GM21447 (cell line): Measurements from ENCODE around the gene SLC32A1.

Source experiments
- ATAC-seq: cut with Tn5 transposase; IDR thresholded peaks from one replicate; pipeline ENCODE4 v1.9.1; 2021; ENCODE audit not compliant: unreplicated experiment

Gene SLC32A1

DNA sequence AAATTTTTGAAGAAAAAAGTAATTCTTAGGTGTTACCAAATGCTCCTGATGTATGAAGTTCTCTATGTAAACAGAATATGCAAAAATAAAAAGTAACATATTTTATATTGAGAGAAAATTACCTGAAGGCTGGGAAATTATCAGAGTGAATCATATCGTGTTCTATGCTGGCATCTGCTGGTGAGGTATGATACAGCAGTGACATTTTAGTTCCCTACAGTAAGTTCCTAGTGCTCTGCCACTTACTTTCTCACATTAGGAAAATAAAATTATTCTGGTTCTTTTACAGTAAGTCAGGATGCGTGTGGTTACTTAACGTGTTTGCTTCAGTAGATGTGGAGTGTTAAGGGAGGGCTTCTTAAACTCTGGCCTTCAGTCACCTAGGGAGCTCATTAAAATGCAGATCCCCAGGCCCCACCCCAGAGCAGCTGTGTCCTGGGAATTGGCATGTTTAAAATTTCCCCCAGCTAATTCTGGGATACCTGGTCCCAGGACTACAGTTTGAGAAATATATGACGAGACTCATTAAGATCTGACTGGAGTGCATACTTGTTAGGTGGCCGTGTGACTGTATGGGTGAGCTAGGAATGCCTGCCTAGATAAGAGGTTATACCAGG lies 27.2 kb downstream of the SLC32A1 start:
- ATAC-seq = no peak

DNA sequence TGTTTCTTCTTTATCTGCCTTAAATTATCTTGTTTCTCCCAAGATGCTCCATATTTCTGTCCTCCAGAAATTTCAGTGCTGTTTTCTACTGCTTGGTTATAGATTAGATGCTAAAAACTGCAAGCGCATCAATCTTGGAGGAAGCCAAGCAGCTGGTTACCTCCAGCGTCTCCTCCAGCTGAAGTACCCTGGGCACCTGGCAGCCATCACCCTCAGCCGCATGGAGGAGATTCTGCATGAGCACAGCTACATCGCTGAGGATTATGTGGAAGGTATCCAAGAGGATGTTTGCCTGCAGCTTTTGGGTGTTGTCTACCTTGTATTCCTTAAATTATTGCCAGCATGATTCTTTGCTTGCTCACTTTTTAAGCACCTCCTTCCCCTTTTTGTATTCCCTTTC lies 27.7 kb downstream of the SLC32A1 start:
- ATAC-seq = no peak

DNA sequence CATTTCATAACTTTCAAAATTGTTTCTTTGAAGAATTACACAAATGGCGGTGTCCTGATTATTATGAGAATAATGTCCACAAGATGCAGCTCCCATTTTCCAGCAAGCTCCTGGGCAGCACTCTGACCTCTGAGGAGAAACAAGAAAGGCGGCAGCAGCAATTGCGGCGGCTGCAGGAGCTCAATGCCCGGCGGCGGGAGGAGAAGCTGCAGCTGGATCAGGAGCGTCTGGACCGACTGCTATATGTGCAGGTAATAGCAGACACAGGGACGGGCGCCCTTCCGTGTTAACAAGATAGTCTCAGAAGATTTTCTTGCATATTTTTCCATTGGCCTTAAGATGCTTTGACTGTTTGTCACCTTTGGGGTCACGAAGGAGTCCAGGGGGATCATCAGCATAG lies 30.6 kb downstream of the SLC32A1 start:
- ATAC-seq = no peak

DNA sequence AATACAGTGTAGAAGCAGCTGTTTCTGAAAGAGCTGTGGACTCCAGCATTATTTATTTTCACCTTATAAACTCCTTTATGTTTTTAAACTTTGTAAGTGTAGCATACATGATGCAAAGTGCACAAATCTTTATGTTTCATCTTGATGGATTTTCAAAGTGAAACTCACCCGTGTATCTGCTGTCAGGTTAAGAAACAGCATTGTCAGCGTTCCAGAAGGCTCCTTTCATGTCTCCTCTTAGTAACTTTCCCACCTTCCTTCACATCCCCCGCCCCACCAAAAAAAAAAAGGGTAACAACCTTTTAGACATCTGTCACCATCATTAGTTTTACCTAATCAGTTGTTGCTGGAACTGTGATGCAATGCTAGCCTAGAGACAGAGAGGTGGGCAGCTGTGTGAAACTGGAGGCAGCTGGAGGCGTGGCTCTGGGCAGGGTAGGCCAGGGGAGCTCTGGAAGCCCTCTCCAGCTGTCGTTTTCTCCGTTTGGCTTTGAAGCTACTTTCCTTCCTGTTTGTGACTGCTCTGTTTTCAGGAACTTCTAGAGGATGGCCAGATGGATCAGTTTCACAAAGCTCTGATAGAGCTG lies 31.1 kb downstream of the SLC32A1 start:
- no peak for ATAC-seq

DNA sequence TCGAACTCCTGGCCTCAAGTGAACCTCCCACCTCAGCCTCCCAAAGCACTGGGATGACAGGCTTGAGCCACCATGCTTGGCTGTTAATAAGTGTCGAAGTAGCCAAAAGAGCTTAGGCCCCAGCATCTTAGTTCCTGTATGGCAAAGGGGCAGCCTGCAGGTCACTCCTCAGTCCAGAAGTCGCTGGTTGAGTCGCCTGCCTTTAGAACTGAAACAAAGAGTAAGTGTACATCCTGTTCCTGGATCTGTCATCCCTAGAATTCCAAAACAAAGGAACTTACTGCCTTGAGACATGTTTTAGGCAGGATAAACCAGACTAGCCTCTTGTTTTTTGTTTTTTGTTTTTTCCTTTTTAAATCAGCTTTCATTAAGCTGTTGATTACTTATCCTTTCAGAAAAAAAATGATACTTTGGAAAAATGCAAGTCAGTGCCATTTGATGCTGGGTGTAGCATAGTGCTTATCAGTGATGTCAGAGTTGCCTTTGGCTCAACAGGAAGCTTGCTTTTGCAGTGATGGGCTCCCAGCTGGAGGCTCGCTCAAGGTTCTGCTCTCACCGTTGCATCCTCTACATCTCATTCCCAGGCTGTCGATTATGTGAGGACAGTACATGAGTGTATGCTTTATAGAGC lies 33.0 kb downstream of the SLC32A1 start:
- no peak for ATAC-seq

DNA sequence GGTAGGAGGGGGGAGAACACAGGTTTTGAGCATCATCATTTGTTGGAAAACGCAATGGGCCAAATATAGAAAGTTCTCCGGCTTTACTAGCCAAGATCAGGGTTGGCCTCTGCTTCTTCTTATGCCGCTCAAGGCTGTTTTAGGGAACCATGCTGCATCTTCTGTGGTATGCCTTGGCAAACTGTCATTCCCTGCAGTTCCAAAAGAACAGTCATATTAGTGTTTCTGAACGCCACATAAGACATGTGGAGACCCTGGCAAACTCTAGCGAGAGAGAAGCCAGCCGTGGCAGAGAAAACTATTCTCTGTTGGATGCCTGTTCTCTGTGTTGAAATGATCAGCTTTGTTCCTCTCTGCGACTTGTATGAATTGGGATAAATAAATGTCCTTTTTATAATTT lies 34.8 kb downstream of the SLC32A1 start:
- ATAC-seq = no peak

DNA sequence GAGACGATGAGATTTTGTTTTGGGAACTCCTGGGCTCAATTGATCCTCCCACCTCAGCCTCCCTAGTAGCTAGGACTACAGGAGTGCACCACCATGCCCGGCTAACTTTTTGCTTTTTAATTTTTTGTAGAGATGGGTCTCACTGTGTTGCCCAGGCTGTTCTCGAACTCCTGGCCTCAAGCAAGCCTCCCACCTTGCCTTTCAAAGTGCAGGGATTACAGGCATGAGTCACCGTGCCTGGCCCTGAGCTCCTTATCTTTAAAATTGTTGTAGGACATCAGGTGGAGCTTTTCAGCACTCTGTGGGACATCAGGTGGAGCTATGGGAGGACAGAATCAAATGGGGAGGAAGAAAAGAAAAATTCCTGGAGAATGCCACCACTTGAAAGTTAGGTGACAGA lies 36.7 kb downstream of the SLC32A1 start:
- no peak for ATAC-seq

DNA sequence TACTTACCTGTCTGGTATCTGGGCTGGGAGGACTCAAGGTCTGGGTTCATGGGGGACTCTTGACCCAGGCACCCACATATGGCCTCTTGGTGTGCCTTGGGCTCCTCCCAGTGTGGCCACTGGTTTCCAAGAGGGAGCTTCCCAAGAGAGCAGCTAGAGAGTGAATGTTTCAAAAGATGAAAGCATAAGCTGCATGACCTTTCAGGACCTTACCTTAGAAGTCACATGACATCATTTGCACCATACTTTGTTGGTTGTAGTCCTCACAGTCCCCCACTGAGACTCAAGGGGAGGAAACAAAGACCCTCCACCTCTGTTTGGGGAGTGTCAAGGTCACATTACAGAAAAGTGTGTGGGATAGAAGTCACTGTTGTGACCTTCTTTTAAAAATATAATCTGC lies 37.9 kb downstream of the SLC32A1 start:
- no peak for ATAC-seq

DNA sequence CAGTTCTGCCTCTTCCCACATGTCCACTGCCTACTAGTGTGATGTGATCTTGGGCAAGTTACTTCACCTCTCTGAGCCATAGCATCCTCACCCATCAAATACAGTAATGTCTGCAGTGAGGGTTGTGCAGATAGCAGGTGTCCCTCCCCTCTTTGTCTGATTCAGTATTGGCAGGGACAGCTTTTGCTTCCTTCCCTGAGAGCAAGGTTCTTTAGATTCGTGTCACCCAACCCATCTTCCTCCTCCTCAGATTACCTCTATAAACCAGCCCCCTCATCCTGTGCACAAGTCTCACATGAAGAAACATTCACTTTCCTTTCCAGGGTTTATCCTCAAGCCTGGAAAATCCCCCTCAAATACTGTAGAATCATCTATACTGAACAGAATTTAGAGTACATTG lies 39.3 kb downstream of the SLC32A1 start:
- no peak for ATAC-seq

DNA sequence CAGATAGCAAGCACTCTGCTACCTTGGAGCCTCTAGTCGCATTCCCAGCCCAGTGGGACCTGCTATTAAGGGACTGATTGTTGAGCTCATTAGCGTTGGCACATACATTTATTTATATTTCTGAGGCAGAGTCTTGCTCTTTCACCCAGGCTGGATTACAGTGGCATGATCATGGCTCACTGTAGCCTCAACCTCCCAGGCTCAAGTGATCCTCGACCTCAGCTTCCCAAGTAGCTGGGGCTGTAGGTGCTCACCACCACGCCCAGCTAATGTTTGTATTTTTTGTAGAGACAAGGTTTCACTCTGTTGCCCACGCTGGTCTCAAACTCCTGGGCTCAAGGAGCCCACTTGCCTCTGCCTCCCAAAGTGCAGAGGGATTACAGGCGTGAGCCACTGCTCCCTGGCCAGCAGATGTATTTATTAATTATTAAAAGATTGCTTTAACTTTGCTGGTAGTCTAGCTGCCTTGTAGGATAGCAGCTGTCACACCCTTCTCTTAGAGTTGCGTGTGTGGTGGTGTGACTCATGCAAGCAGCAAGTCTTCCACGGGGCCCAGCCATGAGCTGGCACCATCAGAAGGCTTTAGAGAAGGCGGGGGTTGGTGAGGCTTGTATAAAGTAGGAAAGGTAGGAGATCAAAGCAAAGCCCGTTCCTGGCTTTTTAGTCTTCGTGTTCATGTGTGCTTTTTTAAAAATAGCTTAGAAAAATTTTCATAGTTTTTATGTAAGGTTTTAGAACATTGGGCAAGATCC lies 40.5 kb downstream of the SLC32A1 start:
- ATAC-seq = no peak

DNA sequence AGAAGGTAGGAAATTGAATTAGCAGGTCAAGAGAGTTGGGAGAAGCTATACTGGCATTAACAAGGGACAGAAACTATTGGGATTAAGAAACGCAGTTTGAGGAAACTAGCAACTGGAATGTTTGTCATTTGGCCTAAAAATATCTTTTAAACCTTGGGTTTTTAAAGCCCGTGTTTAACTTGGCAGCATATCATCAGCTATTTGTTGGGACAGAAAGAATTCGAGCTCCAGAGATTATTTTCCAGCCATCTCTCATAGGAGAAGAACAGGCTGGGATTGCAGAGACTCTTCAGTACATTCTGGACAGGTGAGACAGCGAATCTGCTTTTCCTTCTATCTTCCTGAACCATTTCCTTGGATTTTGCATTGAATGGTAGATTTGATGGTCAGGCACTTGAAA lies 41.8 kb downstream of the SLC32A1 start:
- no peak for ATAC-seq

DNA sequence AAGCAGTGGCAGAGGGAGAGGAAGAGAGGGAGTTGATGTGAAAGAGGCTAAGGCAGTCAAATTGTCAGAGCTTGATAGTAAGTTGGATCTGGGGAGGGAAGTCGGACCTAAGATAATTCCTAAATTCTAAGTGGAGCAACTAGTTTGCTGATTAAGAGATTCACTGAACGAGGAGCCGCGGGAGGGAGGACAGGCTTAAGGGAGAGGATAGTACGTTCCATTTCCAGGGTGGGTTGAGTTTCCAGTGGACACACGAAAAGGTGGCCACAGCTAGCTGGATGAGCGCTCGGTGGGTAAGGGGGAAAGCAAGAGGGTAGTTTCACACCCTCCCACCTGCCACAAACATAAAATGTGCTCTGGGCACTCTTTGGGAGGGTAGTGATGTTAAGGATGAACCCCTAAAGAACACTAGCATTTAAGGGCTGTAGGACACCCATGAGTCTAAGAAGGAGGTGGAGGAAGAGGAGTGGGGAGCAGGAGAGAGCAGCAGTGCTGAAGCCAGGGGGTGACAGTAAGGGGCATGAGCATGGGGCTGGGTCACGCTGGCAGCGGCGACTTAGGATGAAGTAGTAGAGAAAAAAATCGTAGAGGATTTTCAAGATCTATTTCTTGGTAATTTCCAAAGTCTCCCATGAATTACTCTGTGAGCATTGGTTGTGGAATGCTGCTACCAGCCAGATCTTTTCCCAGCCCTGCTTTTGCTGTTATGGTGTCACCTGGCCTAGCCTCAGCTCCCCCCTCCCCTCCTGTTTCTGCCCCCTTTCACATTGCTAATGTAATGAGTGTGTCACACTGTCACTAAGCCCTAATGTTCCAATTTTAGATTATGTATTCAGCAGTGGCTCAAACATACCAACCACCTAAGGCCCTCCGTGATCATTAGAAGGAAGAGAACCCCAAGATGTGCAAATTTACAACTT lies 45.4 kb downstream of the SLC32A1 start:
- ATAC-seq = no peak

DNA sequence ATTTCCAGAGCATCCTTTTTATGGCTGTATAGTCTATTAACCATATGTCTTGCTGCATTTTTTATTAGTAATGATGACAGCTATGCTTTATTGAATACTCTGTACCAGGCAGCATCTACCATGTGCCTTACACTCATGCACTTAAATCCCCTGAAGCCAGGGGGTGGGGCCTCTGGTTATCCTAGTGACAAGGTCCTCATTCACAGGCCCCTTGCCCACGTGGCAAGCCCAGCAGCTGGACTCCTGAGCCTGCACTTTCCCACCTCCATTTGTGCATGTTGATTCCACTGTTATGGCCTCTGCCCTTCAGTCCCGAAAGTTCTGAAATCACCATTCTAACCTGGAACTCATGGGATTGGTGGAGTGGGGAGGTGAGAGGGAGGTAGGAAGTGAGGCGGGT lies 46.3 kb downstream of the SLC32A1 start:
- no peak for ATAC-seq

DNA sequence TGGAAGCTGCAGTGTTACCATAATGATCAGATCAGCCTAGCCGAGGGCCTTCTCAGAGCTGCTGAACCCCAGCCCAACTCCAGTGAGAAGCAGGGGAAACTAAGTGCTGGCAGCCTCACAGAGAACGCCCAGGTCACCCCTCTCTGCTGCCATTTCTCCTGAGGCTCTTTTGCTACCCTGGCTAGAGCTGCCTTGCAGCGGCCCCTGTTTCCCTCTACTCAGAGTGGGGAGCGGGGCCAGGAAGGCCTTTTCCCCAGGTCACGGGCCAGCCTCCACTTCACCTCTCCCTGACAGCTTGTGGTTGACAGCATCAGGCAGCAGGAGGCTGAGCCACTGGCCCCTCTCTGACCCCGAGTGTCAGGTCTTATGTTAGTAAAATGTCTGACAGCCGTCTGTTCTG lies 46.7 kb downstream of the SLC32A1 start:
- no peak for ATAC-seq

DNA sequence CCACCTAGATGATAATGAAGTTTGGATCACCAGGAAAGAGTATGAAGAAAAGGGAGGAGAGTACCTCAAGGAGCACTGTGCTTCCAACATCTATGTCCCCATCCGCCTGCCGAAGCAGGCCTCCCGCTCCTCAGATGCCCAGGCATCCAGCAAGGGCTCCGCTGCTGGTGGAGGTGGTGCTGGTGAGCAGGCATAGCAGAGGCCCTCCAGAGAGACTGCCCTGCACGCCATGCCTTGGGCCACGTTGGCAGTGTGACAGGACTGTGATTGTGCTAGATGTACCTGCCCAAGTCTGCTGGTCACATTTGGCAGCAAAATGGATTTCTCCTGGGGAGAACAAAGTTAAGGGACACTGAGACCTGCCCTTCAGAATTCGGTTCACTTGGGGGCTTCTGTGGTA lies 47.3 kb downstream of the SLC32A1 start:
- ATAC-seq = no peak

DNA sequence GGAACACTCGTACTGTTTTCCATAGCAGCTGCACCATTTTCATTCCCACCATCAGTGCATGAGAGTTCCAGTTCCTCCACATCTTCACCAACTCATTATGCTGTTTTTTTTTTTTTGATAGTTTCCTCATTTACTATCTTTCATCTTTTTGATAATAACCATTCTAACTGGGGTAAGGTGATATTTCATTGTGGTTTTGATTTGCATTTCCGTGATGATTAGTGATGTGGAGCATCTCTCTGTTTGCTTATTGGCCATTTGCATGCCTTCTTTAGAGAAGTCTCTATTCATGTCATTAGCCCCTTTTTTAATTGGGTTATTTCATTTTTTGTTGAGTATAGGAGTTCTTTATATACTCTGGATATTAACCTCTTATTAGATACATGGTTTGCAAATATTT lies 49.9 kb downstream of the SLC32A1 start:
- no peak for ATAC-seq

DNA sequence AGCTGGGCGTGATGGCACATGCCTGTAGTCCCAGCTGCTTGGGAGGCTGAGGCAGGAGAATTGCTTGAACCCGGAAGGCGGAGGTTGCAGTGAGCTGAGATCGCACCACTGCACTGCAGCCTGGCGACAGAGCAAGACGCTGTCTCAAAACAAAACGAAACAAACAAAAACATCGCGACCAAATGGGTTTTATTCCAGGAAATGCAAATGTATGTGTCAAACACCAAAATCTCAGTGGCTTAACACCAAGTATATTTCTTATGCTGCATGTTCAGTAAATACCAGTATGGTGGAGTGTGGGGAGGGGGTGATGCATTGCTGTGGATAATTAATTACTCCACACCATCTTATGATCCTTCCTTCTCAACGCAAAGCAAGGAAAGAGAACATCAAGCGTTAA lies 52.1 kb downstream of the SLC32A1 start:
- no peak for ATAC-seq
